Hematopoietic multipotent progenitor cell treated with erythropoietin and hydrocortisone succinate and interleukin-3 and kit ligand, for 6 days (in vitro differentiated cells): Measurements from ENCODE around the gene INPP5E.
A peak's percentile ranks its signal among the peaks of the same experiment; 100 is the strongest.

Source experiments
- DNase-seq: peaks from one replicate; pipeline ENCODE4 v3.0.0-alpha.2; 2015

INPP5E gene

DNA sequence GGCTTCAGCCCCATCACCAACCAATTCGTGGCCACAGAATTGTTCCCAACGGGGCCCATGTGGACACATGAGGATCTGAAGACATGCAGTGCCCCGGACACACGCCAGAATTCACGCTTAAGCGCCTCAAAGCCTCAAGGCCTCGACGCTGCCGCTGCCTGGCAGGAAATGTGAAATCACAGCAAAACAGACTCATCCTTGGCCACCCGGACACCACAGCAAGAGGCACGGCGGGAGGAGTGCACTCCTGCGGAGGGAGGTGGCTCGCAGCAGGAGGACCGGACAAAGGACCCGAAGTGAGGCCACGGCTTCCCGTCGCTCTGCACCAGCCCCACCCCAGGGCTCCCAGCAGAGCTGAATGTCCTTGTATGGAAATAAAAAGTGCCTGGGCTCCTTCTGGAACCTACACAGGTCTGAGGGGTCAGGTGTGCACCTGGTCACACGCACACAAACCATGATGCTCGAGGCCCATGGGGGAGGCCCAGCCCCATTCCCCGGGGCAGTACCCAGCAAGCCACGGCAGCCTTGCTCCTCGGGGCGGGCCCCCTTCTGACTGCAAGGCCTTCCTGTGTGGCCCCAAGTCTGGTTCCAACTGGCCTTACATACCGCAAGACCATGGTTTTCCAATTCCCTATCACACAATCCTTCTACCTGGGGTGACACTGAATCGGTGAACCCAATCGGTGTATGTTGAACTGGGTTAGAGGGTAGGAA, 33.2 kb upstream of the INPP5E start:
- DNase-seq = no peak

DNA sequence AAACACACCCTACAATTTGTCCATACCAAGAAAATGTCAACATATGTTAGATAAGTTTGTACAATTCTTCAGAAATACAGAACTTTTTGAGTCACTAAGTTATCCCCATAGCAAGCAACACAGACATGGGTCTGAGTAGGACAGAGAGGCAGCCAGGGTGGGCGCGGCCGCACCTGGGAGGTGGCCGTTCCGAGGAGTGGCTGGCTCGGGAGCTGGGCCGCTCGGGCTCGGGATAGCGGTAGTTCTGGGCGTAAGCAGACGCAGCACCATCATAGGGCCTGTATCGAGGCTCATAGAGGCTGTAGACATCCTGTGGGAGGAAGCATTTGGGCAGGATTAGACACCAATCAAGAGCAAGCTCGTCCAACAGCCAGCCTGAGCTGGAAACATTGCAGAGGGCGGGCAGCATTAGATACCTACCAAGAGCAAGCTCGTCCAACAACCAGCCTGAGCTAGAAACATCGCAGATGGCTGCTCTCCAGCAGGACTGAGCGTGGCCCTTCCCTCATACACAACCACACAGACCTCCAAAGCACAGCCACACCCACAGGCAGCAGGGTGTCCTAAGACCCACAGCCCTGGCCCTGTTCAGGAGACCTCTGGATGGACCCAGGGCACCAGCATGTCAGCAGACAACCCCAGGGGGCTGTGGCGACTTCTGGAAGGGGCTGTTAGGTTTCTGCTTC, 32.3 kb upstream of the INPP5E start:
- no peak for DNase-seq

GRCh38 chr9:136470792-136471469, 31.3 kb upstream of the INPP5E start:
- DNase-seq = peak; percentile 18

- no peak for DNase-seq
Measured at GRCh38 chr9:136470356-136470755, 30.7 kb upstream of the INPP5E start.

DNA sequence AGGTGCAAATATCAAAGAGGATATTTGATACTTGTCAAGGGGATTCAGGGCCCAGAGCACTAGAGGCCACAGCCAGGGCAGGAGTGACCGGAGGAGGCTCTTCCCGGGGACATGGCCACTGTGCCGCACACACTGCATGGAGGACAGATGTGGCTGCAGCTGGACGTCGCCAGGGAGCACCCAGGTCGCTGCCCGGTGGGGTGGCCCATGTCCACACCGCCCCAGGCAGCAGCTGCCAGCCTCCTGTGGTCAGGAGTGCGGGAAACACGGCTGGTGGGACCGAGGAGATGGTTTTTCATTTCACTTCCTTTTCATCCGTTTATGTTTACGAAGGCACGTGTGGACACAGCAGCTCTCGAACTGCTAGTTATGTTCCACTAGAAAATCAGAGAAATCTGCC, 28.1 kb upstream of the INPP5E start:
- no peak for DNase-seq

DNA sequence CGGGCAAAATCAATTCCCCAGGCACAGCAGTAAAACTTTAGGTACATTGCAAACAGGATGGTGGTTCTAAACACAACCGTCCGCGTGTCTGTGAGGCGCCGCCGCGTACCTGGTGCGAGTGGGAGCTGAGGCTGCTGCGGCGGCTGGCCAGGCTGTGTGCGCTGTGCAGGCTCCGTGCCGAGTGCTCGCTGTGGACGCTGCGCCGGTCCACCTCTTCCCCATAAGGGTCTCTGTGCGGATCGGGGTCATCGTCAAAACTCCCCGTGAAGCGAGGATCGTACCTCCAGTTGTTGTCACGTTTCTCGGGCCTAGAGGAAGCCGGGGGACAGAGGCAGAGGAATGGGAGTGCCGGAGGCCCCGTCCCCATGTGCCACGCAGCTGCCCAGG, 26.5 kb upstream of the INPP5E start:
- DNase-seq = no peak

DNA sequence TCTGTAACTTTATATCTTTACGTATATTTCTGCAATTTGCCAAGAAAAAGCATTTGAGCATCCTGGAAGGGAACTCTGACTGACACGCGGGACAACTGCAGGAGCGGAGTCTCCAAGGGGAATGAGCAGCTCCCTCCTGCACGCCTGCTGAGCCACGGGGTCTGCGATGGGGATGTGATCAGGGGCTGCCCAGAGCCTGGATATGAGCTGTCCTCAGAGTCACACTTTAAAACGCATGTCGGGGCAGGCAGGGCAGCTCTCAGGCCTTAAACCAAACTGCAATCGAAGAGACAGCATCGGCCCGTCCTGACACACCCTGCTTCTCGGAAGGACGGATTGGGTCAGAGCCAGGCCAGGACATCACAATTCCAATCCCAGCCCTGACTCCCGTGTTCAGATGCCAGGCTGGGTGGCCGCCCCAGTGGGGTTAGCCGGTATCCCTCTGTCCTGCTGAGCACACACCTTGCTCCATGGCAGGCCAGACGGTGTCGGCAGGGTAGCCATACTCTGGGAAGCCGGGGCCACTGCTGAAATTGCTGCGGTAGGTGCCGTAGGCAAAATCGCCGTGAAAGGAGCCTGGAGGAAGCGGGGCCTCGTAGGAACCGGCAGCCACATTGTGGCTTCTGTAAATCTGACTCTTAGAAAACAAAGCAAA, 26.0 kb upstream of the INPP5E start:
- DNase-seq = no peak

- DNase-seq = no peak
Measured at GRCh38 chr9:136464241-136464640, 24.6 kb upstream of the INPP5E start.

- no peak for DNase-seq
Measured at GRCh38 chr9:136463578-136463977, 23.9 kb upstream of the INPP5E start.

GRCh38 chr9:136462664-136463063, 23.0 kb upstream of the INPP5E start:
- DNase-seq = no peak

DNA sequence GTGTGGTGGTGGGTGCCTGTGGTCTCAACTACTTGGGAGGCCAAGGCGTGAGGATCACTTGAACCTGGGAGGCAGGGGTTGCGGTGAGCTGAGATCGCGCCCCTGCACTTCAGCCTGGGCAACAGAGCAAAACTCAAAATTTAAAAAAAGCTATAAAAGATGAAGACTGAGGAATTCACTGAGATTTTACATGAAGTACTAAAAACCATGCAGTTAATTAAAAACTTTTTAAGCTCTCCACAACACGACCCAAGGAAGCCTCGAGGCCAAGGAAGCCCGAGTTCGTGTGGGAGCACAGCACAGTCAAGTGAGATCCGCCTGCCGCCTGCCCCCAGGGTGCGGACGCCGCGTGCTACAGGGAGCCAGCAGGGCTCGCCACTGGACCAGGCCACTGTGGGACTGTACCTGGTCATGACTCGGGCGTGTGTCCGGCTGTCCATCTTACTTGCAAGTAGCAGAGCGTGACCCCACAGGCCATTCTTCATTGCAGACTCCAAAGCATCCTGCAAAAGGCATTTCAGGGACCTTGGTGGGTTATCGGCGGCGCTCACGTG, 21.2 kb upstream of the INPP5E start:
- no peak for DNase-seq

- DNase-seq = no peak
Measured at GRCh38 chr9:136459425-136459824, 19.8 kb upstream of the INPP5E start.

DNA sequence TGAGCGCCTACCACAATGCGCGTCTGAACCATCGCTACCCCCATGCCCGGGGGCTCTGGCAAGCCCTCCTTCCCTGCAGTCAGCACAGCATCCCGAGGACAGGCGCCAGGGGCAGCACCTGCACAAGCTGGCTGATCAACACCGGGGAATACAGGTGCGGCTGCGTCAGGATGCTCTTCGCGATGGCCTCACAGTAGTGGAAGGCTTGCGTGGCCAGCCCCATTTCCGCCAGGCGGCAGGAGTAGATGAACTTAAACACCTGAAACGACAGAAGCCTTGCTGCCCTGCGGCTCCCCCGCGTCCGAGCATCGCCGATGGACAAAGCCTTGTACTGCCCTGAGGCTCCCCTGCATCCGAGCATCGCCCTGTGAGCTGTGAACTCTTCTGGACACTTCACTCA, 17.7 kb upstream of the INPP5E start:
- no peak for DNase-seq

DNA sequence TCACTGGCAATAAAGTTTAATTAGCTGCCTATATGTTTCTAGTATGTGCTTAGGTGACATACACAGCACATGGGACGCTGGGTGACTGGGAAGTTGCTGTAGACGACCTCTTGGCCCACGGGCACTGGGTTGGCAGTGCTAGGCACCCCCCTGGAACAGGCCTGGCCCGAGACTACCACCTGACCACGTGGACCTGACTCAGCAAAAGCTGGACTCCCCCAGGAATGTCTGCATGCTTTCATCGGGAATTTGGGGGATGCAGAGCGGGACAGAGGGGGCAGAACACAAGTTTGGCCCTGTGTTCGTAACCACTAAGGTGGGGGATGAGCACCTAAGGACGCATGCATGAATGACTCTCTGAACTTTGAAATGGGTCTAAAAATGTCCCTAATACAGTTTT, 16.6 kb upstream of the INPP5E start:
- DNase-seq = no peak

DNA sequence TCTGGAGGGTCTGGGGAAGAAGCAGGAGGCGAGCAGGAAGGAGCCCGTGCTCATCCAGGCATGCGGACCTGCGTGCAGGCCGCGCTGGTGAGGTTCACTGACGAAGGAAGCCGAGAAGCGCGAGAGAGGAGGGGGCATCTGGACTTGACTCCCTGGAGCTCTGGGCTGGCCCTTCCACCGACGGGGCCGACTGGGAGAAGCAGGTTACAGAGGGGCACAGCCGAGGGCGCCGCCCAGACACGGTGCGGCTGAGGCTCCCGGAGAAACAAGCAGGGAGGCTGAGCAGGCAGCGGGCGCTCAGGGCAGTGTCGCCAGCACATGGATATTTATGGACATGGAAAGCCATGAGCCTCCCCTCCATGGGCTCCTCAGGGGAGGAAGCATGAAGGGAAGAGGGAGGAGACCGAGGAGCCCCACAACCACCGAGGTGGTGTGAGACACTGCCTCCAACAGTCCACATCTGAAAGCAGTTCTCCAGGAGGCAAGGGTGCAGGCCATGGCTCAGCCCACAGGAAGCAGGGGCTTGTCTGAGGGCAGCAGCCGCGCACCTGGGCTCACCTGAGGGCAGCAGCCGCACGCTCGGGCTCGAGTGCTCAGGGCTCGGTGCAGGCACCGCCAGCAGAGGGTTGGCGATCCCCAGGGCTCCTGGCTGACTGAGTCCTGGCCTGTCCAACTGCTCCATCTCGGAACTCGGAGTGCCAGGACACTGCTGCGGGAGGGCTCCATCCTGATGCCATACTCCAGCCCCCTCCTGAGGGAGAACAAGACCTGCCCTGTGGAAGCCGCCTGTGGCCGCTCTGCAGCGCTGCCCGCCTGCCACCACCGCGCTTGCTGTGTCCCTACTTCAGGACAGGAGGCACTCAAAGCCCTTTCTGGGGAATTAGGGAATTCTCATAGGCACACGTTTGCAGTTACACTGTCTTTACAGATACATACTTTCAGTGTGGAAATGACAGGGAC, 15.7 kb upstream of the INPP5E start:
- no peak for DNase-seq

GRCh38 chr9:136454026-136454796, 14.6 kb upstream of the INPP5E start:
- DNase-seq = no peak

- no peak for DNase-seq
Measured at GRCh38 chr9:136453326-136453725, 13.7 kb upstream of the INPP5E start.

GRCh38 chr9:136451221-136451877, 11.7 kb upstream of the INPP5E start:
- no peak for DNase-seq

GRCh38 chr9:136448655-136449054, 9.0 kb upstream of the INPP5E start:
- DNase-seq = no peak

- no peak for DNase-seq
Measured at GRCh38 chr9:136447173-136447778, 7.6 kb upstream of the INPP5E start.
